Thymus (tissue), 11 donors: ENCODE results near the gene CLIC6. TPM values are rescaled to one million over a fixed set of nuclear protein-coding genes. Genes with fewer than 3 reads are reported as not detected.

Source experiments
- DNase-seq, 9 donors: peaks; one replicate each; pipeline ENCODE4 v3.0.0-alpha.2; 2013; ENCODE audit warnings: low spot score in 9 of 9, low read depth in 6 of 9, missing footprints in 1 of 9
- H3K27ac ChIP-seq, 2 donors: one replicate each; pipeline ENCODE4 v1.5.1; 2013; ENCODE audit warnings: control low read depth in 1 of 2, low read depth in 1 of 2, low read length in 1 of 2, mild to moderate bottlenecking in 1 of 2, moderate library complexity in 1 of 2
- H3K27me3 ChIP-seq, 2 donors: one replicate each; pipeline ENCODE4 v1.5.1; 2013; ENCODE audit warnings: low read length in 1 of 2; ENCODE audit not compliant: control insufficient read depth in 2 of 2, insufficient read depth in 1 of 2
- H3K36me3 ChIP-seq, 2 donors: one replicate each; pipeline ENCODE4 v1.5.1; 2013; ENCODE audit warnings: low read length in 1 of 2, mild to moderate bottlenecking in 1 of 2, moderate library complexity in 1 of 2; ENCODE audit not compliant: control insufficient read depth in 2 of 2, insufficient read depth in 2 of 2
- H3K4me1 ChIP-seq, 2 donors: one replicate each; pipeline ENCODE4 v1.5.1; 2013; ENCODE audit warnings: low read length in 2 of 2; ENCODE audit not compliant: control insufficient read depth in 2 of 2, insufficient read depth in 2 of 2
- H3K4me3 ChIP-seq, 2 donors: one replicate each; pipeline ENCODE4 v1.5.1; 2013; ENCODE audit warnings: low read length in 2 of 2, control low read depth in 1 of 2, mild to moderate bottlenecking in 1 of 2
- H3K9me3 ChIP-seq, 2 donors: one replicate each; pipeline ENCODE4 v1.5.1; 2013; ENCODE audit warnings: low read length in 1 of 2, mild to moderate bottlenecking in 1 of 2; ENCODE audit not compliant: control insufficient read depth in 2 of 2, insufficient read depth in 1 of 2
- WGBS: extraction: QIAGEN DNeasy Blood & Tissue Kit; methylation state at CpG from one replicate; pipeline ENCODE4 v1.1.7; 2013; 5-methylcytosine and 5-hydroxymethylcytosine counted together
- polyA plus RNA-seq: library from polyadenylated mRNA; stranded (reverse); fragments of 200-250 nt; gene quantifications from one replicate; pipeline ENCODE4 v1.2.3, GENCODE V29; 2013
- total RNA-seq: library from RNA; stranded (reverse); fragments of 120-200 nt; gene quantifications from one replicate; pipeline ENCODE4 v1.2.4, GENCODE V29; 2013
- donor health status: healthy.

Gene CLIC6
- total and polyA plus RNA-seq, 2 donors, result 3.3 to 22.6 TPM

GRCh38 chr21:34762786-34763185 is 94.0 kb downstream of the CLIC6 start:
- 100% methylated on average over 1 of the region's 1 CpG for WGBS
- Histone ChIP-seq H3K27me3 (no peaks in the 10 kb centered on the region), H3K9me3 (no peaks in the 10 kb centered on the region), H3K27ac (no peak overlapping the region), H3K36me3 (no peaks in the 10 kb centered on the region), H3K4me3 (no peak overlapping the region), H3K4me1 (no peaks in the 10 kb centered on the region)
- no peak for DNase-seq

GRCh38 chr21:34764715-34765284 is 96.0 kb downstream of the CLIC6 start:
- no peaks in the 10 kb centered on the region for H3K9me3 ChIP-seq
- no peaks in the 10 kb centered on the region for H3K36me3 ChIP-seq
- H3K4me1 ChIP-seq, result no peaks in the 10 kb centered on the region
- H3K27ac ChIP-seq, result no peak overlapping the region
- no peak overlapping the region for H3K4me3 ChIP-seq
- no peaks in the 10 kb centered on the region for H3K27me3 ChIP-seq
- WGBS, result 91% methylated on average over 3 of the region's 3 CpGs
- no peak for DNase-seq

GRCh38 chr21:34765619-34766018 is 96.8 kb downstream of the CLIC6 start:
- no peak overlapping the region for H3K27ac ChIP-seq
- no peaks in the 10 kb centered on the region for H3K36me3 ChIP-seq
- H3K27me3 ChIP-seq, result no peaks in the 10 kb centered on the region
- no peaks in the 10 kb centered on the region for H3K9me3 ChIP-seq
- H3K4me3 ChIP-seq, result no peak overlapping the region
- DNase-seq, result no peak
- no peaks in the 10 kb centered on the region for H3K4me1 ChIP-seq
- WGBS, result 99% methylated on average over 4 of the region's 4 CpGs

- H3K4me1 ChIP-seq, result no peaks in the 10 kb centered on the region
- H3K4me3 ChIP-seq, result no peak overlapping the region
- DNase-seq, result no peak
- no peaks in the 10 kb centered on the region for H3K9me3 ChIP-seq
- no peak overlapping the region for H3K27ac ChIP-seq
- 95% methylated on average over 3 of the region's 3 CpGs for WGBS
- H3K36me3 ChIP-seq, result no peaks in the 10 kb centered on the region
- no peaks in the 10 kb centered on the region for H3K27me3 ChIP-seq
Observed at GRCh38 chr21:34766862-34767261, 98.1 kb downstream of the CLIC6 start.

Other genes starting within 250 kb of the CLIC6 start
- gene SMIM34, start 245.0 kb upstream of the CLIC6 start, total RNA-seq, result not detected
- 0.05 TPM for gene SMIM34, start 245.0 kb upstream of the CLIC6 start, polyA plus RNA-seq
- 0.19 TPM for gene KCNE1, start 156.8 kb upstream of the CLIC6 start, total RNA-seq
- 0.94 TPM for gene KCNE1, start 156.8 kb upstream of the CLIC6 start, polyA plus RNA-seq
- 37.9 TPM for gene RCAN1, start 53.9 kb upstream of the CLIC6 start, total RNA-seq
- 41.7 TPM for gene RCAN1, start 53.9 kb upstream of the CLIC6 start, polyA plus RNA-seq